K562 (cell line): ENCODE measurements around the gene XPNPEP1. TPM values are rescaled to one million over a fixed set of nuclear protein-coding genes. Genes with fewer than 3 reads are reported as not detected.

ENCODE experiments used
- ATAC-seq: fragments of 200-7000 bp; cut with Tn5 transposase; 3 replicates; pipeline ENCODE4 v1.9.1; 2020; ENCODE audit warnings: moderate library complexity
- BruUV-seq: library from RNA; stranded (reverse); fragments of 400-500 nt; replicated peaks from 2 replicates; lab custom pipeline; 2021; lab: Mats Ljungman, UMichigan
- CTCF ChIA-PET: fragments of 300-600 bp; formaldehyde crosslinking; extraction: SDS; loops from one replicate; lab custom pipeline; 2021; ENCODE audit warnings: low intra/inter-chr PET ratio; lab: Yijun Ruan, JAX
- POLR2A ChIA-PET: fragments of 300-600, 350-650 bp; sonication (Branson Sonifier 250); formaldehyde crosslinking; extraction: SDS; loops from one replicate; lab custom pipeline; 2021; ENCODE audit warnings: antibody characterized with exemption, inconsistent platforms; lab: Yijun Ruan, JAX
- DNase-seq, 4 experiments: peaks; one replicate each; pipeline versions ENCODE4 v3.0.0 to v3.0.0-alpha.2; 2011 to 2018; ENCODE audit warnings: low spot score in 3 of 4, mixed read lengths in 3 of 4; ENCODE audit errors: extremely low read depth in 1 of 4
- FAIRE-seq: peaks from 2 replicates; lab custom pipeline; 2011; peaks lifted over from hg19 to GRCh38; lab: Jason Lieb, UNC
- H2AFZ ChIP-seq: 2 replicates; pipeline ENCODE4 v1.6.0; 2011; ENCODE audit warnings: low read depth, low read length, control low read depth, inconsistent platforms
- H3K27ac ChIP-seq: fragments of 200-600 bp; 3 replicates; pipeline ENCODE4 v1.8.0; 2011; ENCODE audit warnings: low read depth, mild to moderate bottlenecking, control low read depth, inconsistent platforms, low read length, moderate library complexity, mixed read lengths; ENCODE audit errors: extremely low read depth
- H3K27me3 ChIP-seq, 2 experiments: fragments of 300-600 bp in 1 of 2; 2 replicates in 1 of 2; 3 replicates in 1 of 2; pipeline versions ENCODE4 v1.6.0 to v1.8.0; 2011; ENCODE audit warnings: inconsistent platforms in 2 of 2, low read length in 2 of 2, mild to moderate bottlenecking in 1 of 2, mixed read lengths in 1 of 2, moderate library complexity in 1 of 2; ENCODE audit not compliant: control insufficient read depth in 2 of 2, insufficient read depth in 2 of 2
- H3K36me3 ChIP-seq: fragments of 300-600 bp; 3 replicates; pipeline ENCODE4 v1.8.0; 2011; ENCODE audit warnings: mild to moderate bottlenecking, low read length, inconsistent platforms; ENCODE audit not compliant: control insufficient read depth, insufficient read depth
- H3K4me1 ChIP-seq, 2 experiments: fragments of 200-600 bp in 1 of 2; replicated peaks in 1 of 2; 2 replicates in 1 of 2; 3 replicates in 1 of 2; pipeline versions ENCODE4 v1.5.1 to v1.8.0; 2011; ENCODE audit warnings: inconsistent platforms in 2 of 2, low read length in 2 of 2, mild to moderate bottlenecking in 1 of 2, mixed read lengths in 1 of 2, moderate library complexity in 1 of 2; ENCODE audit not compliant: control insufficient read depth in 2 of 2, insufficient read depth in 2 of 2
- H3K4me2 ChIP-seq: 2 replicates; pipeline ENCODE4 v1.6.1; 2011; ENCODE audit warnings: low read length, control low read depth, inconsistent platforms, mixed read lengths; ENCODE audit not compliant: insufficient read depth
- H3K4me3 ChIP-seq: fragments of 200-600 bp; sonication (generic), shearing (Covaris generic); 2 replicates; pipeline ENCODE4 v1.5.1; 2016; ENCODE audit warnings: control low read depth, inconsistent platforms
- H3K79me2 ChIP-seq: fragments of 200-600 bp; 3 replicates; pipeline ENCODE4 v1.8.0; 2011; ENCODE audit warnings: low read length, inconsistent platforms; ENCODE audit not compliant: control insufficient read depth, insufficient read depth
- H3K9ac ChIP-seq, 2 experiments: 2 replicates each; pipeline versions ENCODE4 v1.6.0 to v1.6.1; 2011; ENCODE audit warnings: low read depth in 2 of 2, low read length in 2 of 2, control low read depth in 1 of 2, inconsistent platforms in 1 of 2, mild to moderate bottlenecking in 1 of 2, mixed read lengths in 1 of 2; ENCODE audit not compliant: insufficient read depth in 1 of 2
- H3K9me1 ChIP-seq: one replicate; pipeline ENCODE4 v1.6.0; 2011; ENCODE audit warnings: inconsistent platforms, mild to moderate bottlenecking, low read length, moderate library complexity; ENCODE audit not compliant: control insufficient read depth, insufficient read depth
- H3K9me3 ChIP-seq: replicated peaks from 2 replicates; pipeline ENCODE4 v1.5.1; 2011; ENCODE audit warnings: low read depth, low read length, inconsistent platforms; ENCODE audit not compliant: control insufficient read depth, insufficient read depth
- H4K20me1 ChIP-seq: replicated peaks from 2 replicates; pipeline ENCODE4 v1.6.1; 2011; ENCODE audit warnings: low read length, inconsistent platforms, mixed read lengths; ENCODE audit not compliant: control insufficient read depth, insufficient read depth
- ARID3B ChIP-seq: fragments of 250-450 bp; sonication (Bioruptor Pico); IDR thresholded peaks from 2 replicates; pipeline ENCODE4 v1.4.0; 2020; ENCODE audit warnings: borderline replicate concordance
- CAMTA2 ChIP-seq: fragments of 250-450 bp; sonication (Bioruptor Pico); conservative IDR thresholded peaks from 2 replicates; pipeline ENCODE4 v1.5.1; 2022
- COPS2 ChIP-seq: fragments of 450-650 bp; conservative IDR thresholded peaks from 2 replicates; pipeline ENCODE4 v1.6.1; 2016; ENCODE audit warnings: mild to moderate bottlenecking, moderate library complexity
- EHMT2 ChIP-seq: fragments of 450-650 bp; IDR thresholded peaks from 2 replicates; pipeline ENCODE4 v1.6.1; 2018; ENCODE audit warnings: antibody characterized with exemption
- ELF1 ChIP-seq: fragments of 200-800 bp; sonication (Bioruptor generic); IDR thresholded peaks from 2 replicates; pipeline ENCODE4 v1.6.1; 2016; ENCODE audit warnings: missing genetic modification characterization, missing compliant biosample characterization
- GATA2 ChIP-seq: sonication (generic); formaldehyde crosslinking; IDR thresholded peaks from 2 replicates; pipeline ENCODE4 v1.4.0; 2020; ENCODE audit warnings: mild to moderate bottlenecking, missing genetic modification reagents
- HIVEP1 ChIP-seq: fragments of 250-450 bp; sonication (Bioruptor Pico); IDR thresholded peaks from 2 replicates; pipeline ENCODE4 v1.4.0; 2020; ENCODE audit warnings: mild to moderate bottlenecking
- ILF3 ChIP-seq: fragments of 450-650 bp; IDR thresholded peaks from 2 replicates; pipeline ENCODE4 v1.6.1; 2018; ENCODE audit warnings: antibody characterized with exemption, mild to moderate bottlenecking, moderate library complexity, borderline replicate concordance
- NFIX ChIP-seq: fragments of 250-450 bp; sonication (Bioruptor Pico); IDR thresholded peaks from 2 replicates; pipeline ENCODE4 v1.4.0; 2020; ENCODE audit warnings: low read depth, mild to moderate bottlenecking, moderate library complexity
- POLR2AphosphoS5 ChIP-seq: IDR thresholded peaks from 2 replicates; pipeline ENCODE4 v1.6.1; 2011; ENCODE audit warnings: mild to moderate bottlenecking, low read depth, low read length, moderate library complexity; ENCODE audit not compliant: control insufficient read depth, insufficient read depth
- POU5F1 ChIP-seq: fragments of 150-350 bp; IDR thresholded peaks from 2 replicates; pipeline ENCODE4 v1.6.1; 2014; ENCODE audit warnings: borderline replicate concordance, low read length, low read depth, mild to moderate bottlenecking; ENCODE audit not compliant: partially characterized antibody
- RBM15 ChIP-seq: fragments of 200-400 bp; formaldehyde crosslinking; IDR thresholded peaks from 2 replicates; pipeline ENCODE4 v1.6.1; 2018; ENCODE audit warnings: mild to moderate bottlenecking, low read length, moderate library complexity; ENCODE audit not compliant: insufficient read depth
- TAF9B ChIP-seq: fragments of 450-650 bp; IDR thresholded peaks from 2 replicates; pipeline ENCODE4 v1.6.1; 2018; ENCODE audit warnings: mild to moderate bottlenecking; ENCODE audit not compliant: partially characterized antibody
- TCF7L2 ChIP-seq: fragments of 150-350 bp; IDR thresholded peaks from 2 replicates; pipeline ENCODE4 v1.6.1; 2016; ENCODE audit warnings: low read depth, mild to moderate bottlenecking, low read length, moderate library complexity
- ZNF707 ChIP-seq: fragments of 250-450 bp; sonication (Bioruptor Pico); conservative IDR thresholded peaks from 2 replicates; pipeline ENCODE4 v1.8.0; 2022; ENCODE audit warnings: inconsistent platforms, mild to moderate bottlenecking, moderate library complexity
- in situ Hi-C: fragments of 300-500 bp; cut with MboI; formaldehyde crosslinking; loops from 4 replicates; pipeline ENCODE4 v1.15.0; 2018; ENCODE audit warnings: inconsistent platforms, mixed read lengths
- intact Hi-C: fragments of 100-400 bp; cut with micrococcal nuclease; formaldehyde crosslinking; loops from 2 replicates; pipeline ENCODE4 v1.14.2; 2022
- polyA plus RNA-seq, 8 experiments: library from polyadenylated mRNA; depleted of rRNA in 4 of 8; stranded (reverse) in 5 of 8; unstranded in 3 of 8; fragments of >200 nt; fragmentation: Nextera tagmentation in 2 of 8; fragmentation: Illumina TruSeq in 1 of 8; extraction: Ambion mirVana in 2 of 8; extraction: Trizol in 1 of 8; gene quantifications; 2 replicates each; pipeline versions ENCODE4 v1.2.1 to v1.2.3, GENCODE V29; 2011 to 2014; ENCODE audit warnings: inconsistent platforms in 1 of 8, missing spikeins in 1 of 8
- total RNA-seq, 7 experiments: library from RNA; depleted of rRNA in 6 of 7; stranded (reverse); fragments of >200 nt in 6 of 7; fragmentation: Illumina TruSeq in 2 of 7; extraction: Trizol in 2 of 7; gene quantifications; 2 replicates each; pipeline versions ENCODE4 v1.2.1 to v1.2.3, GENCODE V29; 2011 to 2021; ENCODE audit warnings: low replicate concordance in 1 of 7

The XPNPEP1 gene
- total and polyA plus RNA-seq, 9 of the 15 experiments (the other 6 are each of a cell fraction or from before 2014, with no cell fraction given): 24.2 to 93.5 (median 40.1) TPM

- TF ChIP-seq TAF9B (no peak), COPS2 (no peak), EHMT2 (no peak), ZNF707 (CRISPR knock-in tag) (no peak), ELF1 (no peak), NFIX (CRISPR knock-in tag) (no peak), GATA2 (CRISPR knock-in tag) (no peak), POLR2AphosphoS5 (no peak), ARID3B (no peak), HIVEP1 (CRISPR knock-in tag) (no peak), TCF7L2 (no peak), CAMTA2 (CRISPR knock-in tag) (no peak), POU5F1 (no peak), ILF3 (no peak), RBM15 (no peak)
- H4K20me1 ChIP-seq: no peaks in the 10 kb centered on the region
- H3K36me3 ChIP-seq: no peaks in the 10 kb centered on the region
- DNase-seq: no peak
- no peak for ATAC-seq
- no peaks in the 10 kb centered on the region for H3K27me3 ChIP-seq
- H3K9me3 ChIP-seq: no peaks in the 10 kb centered on the region
- ChIA-PET POLR2A (no interaction called here), CTCF (no interaction called here)
- no peak overlapping the region for H2AFZ ChIP-seq
- no peaks in the 10 kb centered on the region for H3K4me1 ChIP-seq
- no peak for FAIRE-seq
- intact Hi-C loops: loop anchor here (10.0 kb wide), 1 partner anchor 62 kb away; no protein-coding TSS in a partner anchor
- H3K9ac ChIP-seq: no peak overlapping the region
- no peaks in the 10 kb centered on the region for H3K9me1 ChIP-seq
- H3K27ac ChIP-seq: no peak overlapping the region
- H3K4me3 ChIP-seq: no peak overlapping the region
- H3K79me2 ChIP-seq: no peaks in the 10 kb centered on the region
- no peak overlapping the region for H3K4me2 ChIP-seq
- in situ Hi-C loops: no loop called here
- BruUV-seq: no TSS peak
Observed at GRCh38 chr10:109952526-109952925, 29.2 kb upstream of the XPNPEP1 start.
